Osteocyte (in vitro differentiated cells): Measurements from ENCODE around the gene ITGBL1. TPM values are rescaled to one million over a fixed set of nuclear protein-coding genes. Genes with fewer than 3 reads are reported as not detected.

Experiments
- DNase-seq: peaks from one replicate; pipeline ENCODE4 v3.0.0; 2021; ENCODE audit warnings: mixed read lengths; ENCODE audit not compliant: unreplicated experiment; ENCODE audit errors: extremely low spot score
- H3K27ac Mint-ChIP-seq: one replicate; pipeline ENCODE4 v1.8.0; 2021; ENCODE audit warnings: mild to moderate bottlenecking, mixed read lengths; ENCODE audit not compliant: unreplicated experiment
- H3K27me3 Mint-ChIP-seq: one replicate; pipeline ENCODE4 v1.8.0; 2021; ENCODE audit warnings: mixed read lengths; ENCODE audit not compliant: unreplicated experiment
- H3K36me3 Mint-ChIP-seq: one replicate; pipeline ENCODE4 v1.8.0; 2021; ENCODE audit warnings: mixed read lengths; ENCODE audit not compliant: unreplicated experiment
- H3K4me1 Mint-ChIP-seq: one replicate; pipeline ENCODE4 v1.8.0; 2021; ENCODE audit warnings: mixed read lengths; ENCODE audit not compliant: unreplicated experiment
- H3K4me3 Mint-ChIP-seq: one replicate; pipeline ENCODE4 v1.8.0; 2021; ENCODE audit warnings: mild to moderate bottlenecking, moderate library complexity, mixed read lengths; ENCODE audit not compliant: unreplicated experiment
- H3K9me3 Mint-ChIP-seq: one replicate; pipeline ENCODE4 v1.8.0; 2021; ENCODE audit warnings: mixed read lengths; ENCODE audit not compliant: unreplicated experiment
- total RNA-seq: library from RNA; stranded (reverse); gene quantifications from 2 replicates; pipeline ENCODE4 v1.2.1, GENCODE V29; 2021
- TF ChIP-seq, protein P1 (sequence below): fragments of 200-600 bp; sonication (generic); IDR thresholded peaks from 2 replicates; pipeline ENCODE4 v1.5.0; 2021; ENCODE audit warnings: antibody characterized with exemption, mild to moderate bottlenecking, moderate library complexity

The ITGBL1 gene
- total RNA-seq, 1 donor from 2014 or later, result 1,450 TPM

DNA sequence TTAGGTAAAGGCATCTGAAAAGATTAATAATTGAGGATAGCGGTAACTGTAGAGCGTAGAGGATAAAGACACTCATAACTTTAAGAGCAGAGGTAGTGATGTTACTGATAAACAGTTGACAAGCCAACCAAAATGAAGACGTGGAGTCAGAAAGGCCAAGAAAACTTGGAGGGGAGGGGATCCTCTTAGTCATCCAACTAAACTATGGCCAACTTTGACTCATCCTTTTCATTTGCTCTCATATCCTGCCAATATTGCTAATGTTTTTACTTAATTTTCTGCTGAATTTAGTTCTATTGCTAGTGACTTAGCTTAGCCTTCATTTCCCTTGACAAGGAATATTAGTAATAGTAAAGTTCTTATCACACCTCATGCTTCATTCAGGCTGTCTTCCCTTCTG lies 13.4 kb downstream of the ITGBL1 start:
- H3K4me3 Mint-ChIP-seq, result no peak overlapping the region
- no peak for DNase-seq

DNA sequence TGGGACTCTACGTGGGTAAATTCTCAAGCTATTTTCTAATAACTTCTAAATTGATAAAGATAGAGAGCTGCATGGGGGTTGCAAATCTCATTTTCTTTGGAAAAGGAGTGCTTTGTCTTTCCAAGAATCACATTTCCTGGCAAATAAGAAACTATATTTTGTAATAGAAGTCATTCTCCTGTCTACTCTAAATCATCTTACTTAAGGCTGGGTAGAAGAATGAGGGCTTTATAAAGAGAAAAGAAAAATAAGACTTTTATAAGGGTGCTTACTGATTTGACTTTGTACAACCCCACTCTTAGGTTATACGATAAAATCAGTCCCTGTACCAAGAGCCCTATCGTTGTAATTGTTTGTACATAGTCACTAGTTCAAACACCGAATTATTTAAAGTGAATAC lies 14.9 kb downstream of the ITGBL1 start:
- Mint-ChIP-seq H3K27ac (peak overlapping the region; percentile 56), H3K36me3 (peaks cover 60% of the 10 kb centered on the region), H3K4me3 (no peak overlapping the region), H3K9me3 (no peaks in the 10 kb centered on the region), H3K4me1 (peaks cover 84% of the 10 kb centered on the region), H3K27me3 (no peaks in the 10 kb centered on the region)
- no peak for DNase-seq
- TF ChIP-seq, protein P1, sequence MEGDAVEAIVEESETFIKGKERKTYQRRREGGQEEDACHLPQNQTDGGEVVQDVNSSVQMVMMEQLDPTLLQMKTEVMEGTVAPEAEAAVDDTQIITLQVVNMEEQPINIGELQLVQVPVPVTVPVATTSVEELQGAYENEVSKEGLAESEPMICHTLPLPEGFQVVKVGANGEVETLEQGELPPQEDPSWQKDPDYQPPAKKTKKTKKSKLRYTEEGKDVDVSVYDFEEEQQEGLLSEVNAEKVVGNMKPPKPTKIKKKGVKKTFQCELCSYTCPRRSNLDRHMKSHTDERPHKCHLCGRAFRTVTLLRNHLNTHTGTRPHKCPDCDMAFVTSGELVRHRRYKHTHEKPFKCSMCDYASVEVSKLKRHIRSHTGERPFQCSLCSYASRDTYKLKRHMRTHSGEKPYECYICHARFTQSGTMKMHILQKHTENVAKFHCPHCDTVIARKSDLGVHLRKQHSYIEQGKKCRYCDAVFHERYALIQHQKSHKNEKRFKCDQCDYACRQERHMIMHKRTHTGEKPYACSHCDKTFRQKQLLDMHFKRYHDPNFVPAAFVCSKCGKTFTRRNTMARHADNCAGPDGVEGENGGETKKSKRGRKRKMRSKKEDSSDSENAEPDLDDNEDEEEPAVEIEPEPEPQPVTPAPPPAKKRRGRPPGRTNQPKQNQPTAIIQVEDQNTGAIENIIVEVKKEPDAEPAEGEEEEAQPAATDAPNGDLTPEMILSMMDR, result no peak

More for the DNA sequence above, 13.4 kb downstream of the ITGBL1 start:
- H3K27me3 Mint-ChIP-seq, result no peaks in the 10 kb centered on the region
- H3K4me1 Mint-ChIP-seq, result peaks cover 87% of the 10 kb centered on the region
- peak overlapping the region; percentile 32 for H3K27ac Mint-ChIP-seq
- H3K36me3 Mint-ChIP-seq, result peaks cover 70% of the 10 kb centered on the region
- TF ChIP-seq, protein P1, result no peak
- peaks cover 4% of the 10 kb centered on the region for H3K9me3 Mint-ChIP-seq

DNA sequence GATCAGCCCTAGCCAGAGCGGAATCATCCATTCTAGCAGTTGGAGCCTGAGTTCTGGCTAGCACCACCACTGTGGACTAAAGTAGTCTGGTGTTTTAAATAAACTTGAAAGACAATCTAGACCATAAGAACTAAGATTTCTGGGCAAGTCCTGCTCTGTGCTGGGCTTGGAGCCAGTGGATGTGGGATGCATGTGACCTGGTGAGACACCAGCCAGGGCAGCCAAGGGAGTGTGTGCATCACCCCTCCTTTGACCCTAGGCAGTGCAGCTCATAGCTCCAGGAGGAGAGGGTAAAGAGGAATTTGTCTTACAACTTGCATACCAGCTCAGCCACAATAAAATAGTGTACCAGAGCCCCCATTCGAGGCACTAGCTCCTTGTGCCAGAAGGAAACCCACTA lies 21.0 kb downstream of the ITGBL1 start:
- Mint-ChIP-seq H3K36me3 (peaks cover 66% of the 10 kb centered on the region), H3K4me3 (no peak overlapping the region), H3K27me3 (no peaks in the 10 kb centered on the region), H3K27ac (peak overlapping the region; percentile 81), H3K4me1 (peaks cover 76% of the 10 kb centered on the region), H3K9me3 (peaks cover 22% of the 10 kb centered on the region)
- TF ChIP-seq, protein P1, result no peak
- DNase-seq, result no peak

DNA sequence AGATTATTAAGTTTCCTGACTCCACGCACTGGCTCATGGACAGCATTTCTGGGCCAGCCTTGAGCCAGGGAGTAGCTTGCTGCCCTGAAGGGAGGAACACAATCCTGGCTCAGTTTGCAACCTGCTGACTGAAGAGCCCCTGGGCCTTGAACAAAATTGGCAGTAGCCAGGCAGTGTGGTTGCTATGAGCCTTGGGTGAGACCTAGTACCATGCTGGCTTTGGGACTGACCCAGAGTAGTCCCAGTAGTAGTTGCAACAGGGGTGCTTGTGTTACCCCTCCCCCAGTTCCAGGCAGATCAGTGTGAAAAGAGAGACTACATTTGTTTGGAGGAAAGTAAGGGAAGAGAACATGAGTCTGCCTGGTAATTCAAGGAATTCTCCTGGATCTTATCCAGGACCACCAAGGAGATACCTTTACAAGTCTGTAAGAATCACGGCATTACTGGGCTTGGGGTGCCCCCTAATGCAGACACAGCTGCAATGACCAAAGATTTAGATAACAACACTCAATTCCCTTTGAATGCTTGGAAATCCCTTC lies 22.0 kb downstream of the ITGBL1 start:
- peaks cover 32% of the 10 kb centered on the region for H3K9me3 Mint-ChIP-seq
- peaks cover 72% of the 10 kb centered on the region for H3K4me1 Mint-ChIP-seq
- H3K4me3 Mint-ChIP-seq, result peak overlapping the region; percentile 7
- TF ChIP-seq, protein P1, result peak; percentile 64
- H3K36me3 Mint-ChIP-seq, result peaks cover 73% of the 10 kb centered on the region
- H3K27ac Mint-ChIP-seq, result peak overlapping the region; percentile 81
- no peaks in the 10 kb centered on the region for H3K27me3 Mint-ChIP-seq
- DNase-seq, result no peak

DNA sequence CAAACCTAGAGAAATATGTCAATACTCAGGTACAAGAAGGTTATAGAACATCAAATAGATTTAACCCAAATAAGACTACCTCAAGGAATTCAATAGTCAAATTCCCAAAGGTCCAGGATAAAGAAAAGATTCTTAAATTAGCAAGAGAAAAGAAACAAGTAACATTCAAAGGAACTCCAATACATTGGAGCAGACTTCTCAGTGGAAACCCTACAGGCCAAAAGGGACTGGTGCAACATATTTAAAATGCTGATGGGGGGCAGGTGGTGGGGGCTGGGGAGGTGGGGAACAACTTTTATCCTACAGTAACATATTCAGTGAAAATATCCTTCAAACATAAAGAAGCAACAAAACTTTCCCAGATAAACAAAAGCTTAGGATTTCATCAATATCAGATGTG lies 23.1 kb downstream of the ITGBL1 start:
- H3K9me3 Mint-ChIP-seq, result peaks cover 39% of the 10 kb centered on the region

More for the DNA sequence above, 23.1 kb downstream of the ITGBL1 start:
- Mint-ChIP-seq H3K27ac (peak overlapping the region; percentile 81), H3K4me1 (peaks cover 69% of the 10 kb centered on the region), H3K36me3 (peaks cover 74% of the 10 kb centered on the region), H3K4me3 (no peak overlapping the region), H3K27me3 (no peaks in the 10 kb centered on the region)
- DNase-seq, result no peak
- TF ChIP-seq, protein P1, result peak; percentile 19
